ENCODE results near the gene DNAH5. TPM values are rescaled to one million over a fixed set of nuclear protein-coding genes. Genes with fewer than 3 reads are reported as not detected.

The DNAH5 gene
- total and polyA plus RNA-seq, 2 of the 8 experiments (the other 6 are each of a cell fraction or from before 2014, with no cell fraction given): 0.30 to 0.73 TPM

DNA sequence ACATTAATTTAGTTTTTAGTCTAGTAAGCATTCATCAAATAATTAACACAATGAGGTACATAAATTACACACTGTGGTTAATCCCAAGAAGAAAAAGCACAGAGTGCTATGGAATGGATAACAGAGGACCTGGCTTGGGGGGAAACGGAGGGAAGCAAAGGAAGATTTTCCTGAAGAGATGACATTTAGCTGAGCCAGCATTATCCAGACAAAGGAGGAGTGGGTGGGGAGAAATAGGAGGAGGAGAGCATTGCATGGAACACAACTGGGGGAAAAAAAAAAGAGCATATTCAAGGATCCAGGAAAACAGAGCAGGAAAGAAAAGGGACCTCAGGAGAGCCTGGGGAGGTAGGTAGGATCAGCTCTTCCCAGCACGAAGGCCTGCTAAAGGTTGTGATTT lies 170.8 kb downstream of the DNAH5 start:
- Histone ChIP-seq H3K18ac (ENCODE audit: extremely low read depth, low read length) (no peak overlapping the region), H3K27me3 (replicated peaks in 1 of 4; ENCODE audit: control insufficient read depth in 3 of 4, extremely low read depth in 1 of 4, insufficient read depth in 3 of 4, low read length in 3 of 4) (no peaks in the 10 kb centered on the region), H4K91ac (replicated peaks; ENCODE audit: insufficient read length, low read length) (no peak overlapping the region), H3K56ac (replicated peaks; ENCODE audit: insufficient read length, low read depth, low read length) (no peak overlapping the region), H3K4me2 (ENCODE audit: insufficient read depth in 1 of 2, low read depth in 2 of 2, low read length in 2 of 2) (no peak overlapping the region), H3K36me3 (ENCODE audit: control insufficient read depth in 2 of 4, insufficient read depth in 4 of 4, low read length in 3 of 4) (no peaks in the 10 kb centered on the region), H3K4me3 (ENCODE audit: extremely low read depth in 1 of 4, insufficient read depth in 2 of 4, low read depth in 3 of 4, low read length in 4 of 4) (no peak overlapping the region), H2BK5ac (ENCODE audit: low read depth, low read length) (no peak overlapping the region), H3K23ac (ENCODE audit: insufficient read length) (no peak overlapping the region), H3K14ac (ENCODE audit: insufficient read length) (no peak overlapping the region), H3K9ac (replicated peaks in 1 of 4; ENCODE audit: extremely low read depth in 1 of 4, low read depth in 3 of 4, low read length in 3 of 4) (no peak overlapping the region), H4K20me1 (replicated peaks in 1 of 2; ENCODE audit: control insufficient read depth in 1 of 2, insufficient read depth in 2 of 2, low read length in 2 of 2) (no peaks in the 10 kb centered on the region), H4K5ac (ENCODE audit: insufficient read length, low read depth, low read length) (no peak overlapping the region), H2AFZ (ENCODE audit: low read length) (0 out of 2 replicates have a peak overlapping the region, but pooled peaks have one; percentile 4), H3K9me3 (ENCODE audit: insufficient read depth in 2 of 2, low read depth in 1 of 2, low read length in 1 of 2) (no peaks in the 10 kb centered on the region), H2BK15ac (ENCODE audit: low read length) (no peak overlapping the region), H3K4me1 (replicated peaks in 1 of 4; ENCODE audit: control insufficient read depth in 3 of 4, insufficient read depth in 4 of 4, low read length in 3 of 4) (no peaks in the 10 kb centered on the region), H2BK20ac (ENCODE audit: low read length) (no peak overlapping the region), H3K23me2 (ENCODE audit: low read depth, low read length) (no peaks in the 10 kb centered on the region), H3K4ac (replicated peaks; ENCODE audit: insufficient read length, low read depth, low read length) (no peak overlapping the region), H4K8ac (ENCODE audit: extremely low read depth, insufficient read depth, low read length) (no peak overlapping the region), H2BK120ac (replicated peaks; ENCODE audit: low read depth, low read length) (no peak overlapping the region), H3K79me2 (ENCODE audit: control insufficient read depth in 1 of 2, insufficient read depth in 2 of 2, low read length in 2 of 2) (no peaks in the 10 kb centered on the region), H3K27ac (ENCODE audit: low read depth, low read length) (no peak overlapping the region), H2AK5ac (ENCODE audit: low read depth, low read length) (no peak overlapping the region), H3K79me1 (ENCODE audit: low read depth, low read length) (no peaks in the 10 kb centered on the region), H2BK12ac (ENCODE audit: low read depth, low read length) (no peak overlapping the region)
- TF ChIP-seq CEBPB (IDR thresholded peaks at IDR 0.05; ENCODE audit: low read depth, low read length) (no peak), MAFK (IDR thresholded peaks at IDR 0.05; ENCODE audit: low read depth, low read length) (peak; percentile 86)
- 94% methylated on average over 2 of the region's 2 CpGs; no CpG with 5 or more reads in 1 of the 2 experiments for WGBS, 2 experiments (ENCODE audit: extremely low coverage in 1 of 2, insufficient coverage in 1 of 2, insufficient read length in 1 of 2, insufficient replicate concordance in 2 of 2, low coverage in 1 of 2, low lambda C conversion rate in 2 of 2, missing lambda C conversion rate in 1 of 2)
- CTCF ChIA-PET (ENCODE audit: partially characterized antibody): interaction anchor here (1.1 kb wide), 1 partner anchor 8 kb away, joined by 3 read pairs; no protein-coding TSS in a partner anchor
- FAIRE-seq (no peak), DNase-seq (ENCODE audit: low read depth in 1 of 2, low spot score in 2 of 2) (no peak)
- POLR2A ChIA-PET (ENCODE audit: partially characterized antibody): no interaction called here

All from H1 (cell line).